Fibroblast of skin of left quadriceps (primary cell): ENCODE data around the gene CUL9.

Experiments used
- DNase-seq, 2 experiments: peaks; one replicate each; pipeline ENCODE4 v3.0.0-alpha.2; 2013; ENCODE audit warnings: low read depth in 2 of 2

The CUL9 gene

GRCh38 chr6:43200541-43200940 lies 18.5 kb downstream of the CUL9 start:
- DNase-seq, result no peak

- no peak for DNase-seq
Observed at GRCh38 chr6:43202451-43202850, 20.5 kb downstream of the CUL9 start.

DNA sequence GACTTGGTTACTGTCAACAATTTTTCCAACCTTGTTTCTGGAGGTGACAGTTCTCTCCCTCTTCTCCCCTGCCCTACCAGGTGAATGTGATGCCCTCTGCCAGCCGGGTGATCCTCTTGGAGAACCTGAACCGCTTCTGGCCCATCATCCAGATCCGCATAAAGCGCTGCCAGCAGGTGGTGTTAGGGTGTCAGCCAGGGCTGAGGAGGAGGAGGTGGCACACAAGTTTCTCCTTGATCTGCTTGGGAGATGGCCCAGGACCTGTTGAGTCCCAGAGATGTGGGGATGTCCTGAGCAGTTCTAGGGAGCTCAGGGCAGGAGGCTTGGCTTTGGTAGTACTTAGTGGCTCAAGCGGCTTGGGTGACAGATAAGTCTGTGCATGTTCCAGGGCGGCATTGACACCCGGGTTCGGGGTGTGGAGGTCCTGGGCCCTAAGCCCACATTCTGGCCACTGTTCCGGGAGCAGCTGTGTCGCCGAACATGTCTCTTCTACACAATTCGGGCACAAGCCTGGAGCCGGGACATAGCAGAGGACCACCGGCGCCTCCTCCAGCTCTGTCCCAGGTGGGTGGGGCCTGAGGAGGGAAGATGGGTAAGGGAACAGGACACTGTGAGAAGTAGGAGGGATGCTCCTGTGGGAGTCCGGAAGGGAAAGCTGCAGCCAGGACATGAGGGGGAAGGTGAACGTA lies 21.2 kb downstream of the CUL9 start:
- no peak for DNase-seq

DNA sequence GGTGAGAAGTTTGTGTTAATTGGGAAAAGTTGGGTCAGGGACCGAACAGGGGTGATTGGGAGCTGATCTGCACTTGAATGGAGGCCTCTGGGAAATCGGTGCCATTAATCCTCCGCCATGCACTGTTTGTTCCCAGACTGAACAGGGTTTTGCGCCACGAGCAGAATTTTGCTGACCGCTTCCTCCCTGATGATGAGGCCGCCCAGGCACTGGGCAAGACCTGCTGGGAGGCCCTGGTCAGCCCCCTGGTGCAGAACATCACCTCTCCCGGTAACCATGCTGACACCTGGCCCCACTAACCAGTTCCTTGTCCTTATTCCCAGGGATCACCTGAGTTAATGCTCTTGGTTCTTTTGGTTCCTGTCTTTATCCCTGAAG lies 21.7 kb downstream of the CUL9 start:
- DNase-seq, result no peak

DNA sequence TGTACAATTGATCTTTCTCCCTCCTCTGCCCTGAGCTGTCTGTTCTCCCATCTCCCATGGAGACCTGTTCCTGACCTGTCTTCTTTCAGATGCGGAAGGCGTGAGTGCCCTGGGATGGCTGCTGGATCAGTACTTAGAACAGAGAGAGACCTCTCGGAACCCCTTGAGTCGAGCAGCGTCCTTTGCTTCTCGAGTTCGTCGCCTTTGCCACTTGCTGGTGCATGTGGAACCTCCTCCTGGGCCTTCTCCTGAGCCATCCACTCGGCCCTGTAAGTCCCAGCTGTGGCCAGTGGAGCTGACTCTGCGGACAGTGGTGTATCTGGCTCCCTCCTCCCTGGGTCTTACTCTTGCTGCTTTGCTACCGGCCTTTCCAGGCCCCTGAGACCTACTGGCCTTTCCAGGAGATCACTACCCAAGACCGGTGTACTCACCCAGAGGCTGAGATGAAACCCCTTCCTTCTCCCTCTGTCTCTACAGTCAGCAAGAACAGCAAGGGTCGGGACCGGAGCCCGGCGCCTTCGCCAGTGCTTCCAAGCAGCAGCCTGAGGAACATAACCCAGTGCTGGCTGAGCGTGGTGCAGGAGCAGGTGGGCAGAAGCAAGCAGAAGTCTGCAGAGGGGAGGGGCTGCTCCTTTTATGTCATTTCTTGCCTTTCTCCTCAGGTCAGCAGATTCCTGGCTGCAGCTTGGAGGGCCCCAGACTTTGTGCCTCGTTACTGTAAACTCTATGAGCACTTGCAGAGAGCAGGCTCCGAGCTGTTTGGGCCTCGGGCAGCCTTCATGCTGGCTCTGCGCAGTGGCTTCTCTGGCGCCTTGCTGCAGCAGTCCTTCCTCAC lies 22.5 kb downstream of the CUL9 start:
- no peak for DNase-seq

GRCh38 chr6:43205849-43206248 lies 23.9 kb downstream of the CUL9 start:
- no peak for DNase-seq

- no peak for DNase-seq
Observed at GRCh38 chr6:43207286-43207685, 25.3 kb downstream of the CUL9 start.

DNA sequence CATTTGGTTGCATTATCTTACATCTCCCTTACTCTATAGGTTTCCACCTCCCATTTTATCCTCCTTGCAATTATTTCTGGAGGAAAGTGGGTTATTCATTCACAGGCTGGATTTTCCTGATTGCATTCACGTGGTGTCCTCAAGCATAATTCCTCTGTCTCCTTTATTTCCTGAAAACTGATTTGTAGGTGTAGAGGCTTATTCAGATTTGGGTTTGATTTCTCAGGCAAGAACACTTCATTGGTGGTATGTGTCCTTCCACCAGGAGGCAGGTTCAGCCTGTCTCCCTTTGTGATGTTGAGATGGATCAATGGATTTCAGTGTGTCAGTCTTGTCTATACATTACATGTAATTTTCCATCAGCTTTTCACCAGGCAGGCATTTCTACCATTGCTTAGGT lies 30.0 kb downstream of the CUL9 start:
- no peak for DNase-seq

GRCh38 chr6:43213431-43213830 lies 31.4 kb downstream of the CUL9 start:
- DNase-seq, result no peak

DNA sequence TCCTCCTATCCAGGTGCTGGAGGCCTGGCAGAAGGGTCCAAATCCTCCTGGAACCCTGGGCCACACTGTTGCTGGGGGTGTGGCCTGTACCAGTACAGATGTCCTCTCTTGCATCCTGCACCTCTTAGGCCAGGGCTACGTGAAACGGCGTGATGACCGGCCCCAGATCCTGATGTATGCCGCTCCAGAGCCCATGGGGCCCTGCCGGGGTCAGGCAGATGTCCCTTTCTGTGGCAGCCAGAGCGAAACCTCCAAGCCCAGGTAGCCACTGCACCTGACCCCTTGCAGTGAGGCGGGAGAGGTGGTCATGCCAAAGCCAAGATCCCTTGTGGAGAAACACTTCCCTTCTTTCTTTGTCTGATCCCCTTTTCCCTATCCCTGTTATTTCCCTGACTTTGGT lies 33.1 kb downstream of the CUL9 start:
- no peak for DNase-seq

GRCh38 chr6:43216200-43216599 lies 34.2 kb downstream of the CUL9 start:
- no peak for DNase-seq

GRCh38 chr6:43217351-43217750 lies 35.4 kb downstream of the CUL9 start:
- DNase-seq, result no peak

DNA sequence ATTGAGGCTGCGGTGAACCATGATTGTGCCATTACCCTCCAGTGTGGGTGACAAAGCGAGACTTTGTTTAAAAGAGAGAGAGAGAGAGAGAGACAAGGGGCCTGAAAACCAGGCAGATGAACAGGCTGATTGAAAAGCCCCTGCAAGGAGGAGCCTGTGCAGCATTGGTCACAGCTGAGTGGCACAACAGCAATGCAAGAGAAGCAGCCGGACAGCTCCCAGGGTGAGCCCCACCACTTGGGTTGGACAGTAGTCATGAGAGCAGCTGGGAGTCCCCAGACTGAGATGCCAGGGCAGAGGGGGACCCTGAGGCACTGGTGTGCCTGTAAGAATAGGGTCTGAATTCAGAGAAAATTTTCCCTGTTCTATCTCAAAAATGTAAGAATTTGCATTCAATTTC lies 37.1 kb downstream of the CUL9 start:
- no peak for DNase-seq

DNA sequence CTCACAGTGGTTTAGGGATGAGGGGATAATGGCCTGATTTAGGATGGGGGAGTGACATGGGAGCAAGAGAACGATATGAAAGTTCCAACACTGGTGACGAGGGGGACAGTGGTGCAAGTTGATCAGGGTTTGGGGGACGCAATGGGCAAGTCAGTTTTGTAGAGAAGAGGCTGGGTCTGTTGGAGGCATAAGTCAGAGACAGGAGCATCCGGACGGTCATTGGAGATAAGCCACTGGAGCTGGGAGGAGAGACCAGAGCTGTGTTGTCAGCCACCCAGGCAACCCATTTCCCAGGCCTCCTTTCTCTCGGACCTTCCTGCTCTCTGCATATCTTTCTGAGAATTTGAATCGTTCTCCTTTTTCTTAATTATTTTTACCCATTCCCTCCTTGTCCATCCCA lies 37.8 kb downstream of the CUL9 start:
- no peak for DNase-seq

DNA sequence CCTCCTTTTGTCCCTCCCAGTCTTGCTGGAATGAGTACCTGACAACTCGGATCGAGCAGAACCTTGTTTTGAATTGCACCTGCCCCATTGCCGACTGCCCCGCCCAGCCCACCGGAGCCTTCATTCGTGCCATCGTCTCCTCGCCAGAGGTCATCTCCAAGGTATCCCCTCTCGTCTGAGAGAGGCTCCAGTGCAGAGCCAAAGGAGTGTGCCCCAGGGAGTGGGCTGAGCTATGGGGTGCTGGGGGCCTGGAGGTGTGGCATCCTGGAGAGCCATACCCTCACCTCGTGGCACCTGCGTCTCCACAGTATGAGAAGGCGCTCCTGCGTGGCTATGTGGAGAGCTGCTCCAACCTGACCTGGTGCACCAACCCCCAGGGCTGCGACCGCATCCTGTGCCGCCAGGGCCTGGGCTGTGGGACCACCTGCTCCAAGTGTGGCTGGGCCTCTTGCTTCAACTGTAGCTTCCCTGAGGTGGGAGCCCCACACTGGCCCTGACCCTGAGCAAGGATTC lies 38.5 kb downstream of the CUL9 start:
- DNase-seq, result no peak

GRCh38 chr6:43221046-43221972 lies 39.3 kb downstream of the CUL9 start:
- DNase-seq, result no peak

DNA sequence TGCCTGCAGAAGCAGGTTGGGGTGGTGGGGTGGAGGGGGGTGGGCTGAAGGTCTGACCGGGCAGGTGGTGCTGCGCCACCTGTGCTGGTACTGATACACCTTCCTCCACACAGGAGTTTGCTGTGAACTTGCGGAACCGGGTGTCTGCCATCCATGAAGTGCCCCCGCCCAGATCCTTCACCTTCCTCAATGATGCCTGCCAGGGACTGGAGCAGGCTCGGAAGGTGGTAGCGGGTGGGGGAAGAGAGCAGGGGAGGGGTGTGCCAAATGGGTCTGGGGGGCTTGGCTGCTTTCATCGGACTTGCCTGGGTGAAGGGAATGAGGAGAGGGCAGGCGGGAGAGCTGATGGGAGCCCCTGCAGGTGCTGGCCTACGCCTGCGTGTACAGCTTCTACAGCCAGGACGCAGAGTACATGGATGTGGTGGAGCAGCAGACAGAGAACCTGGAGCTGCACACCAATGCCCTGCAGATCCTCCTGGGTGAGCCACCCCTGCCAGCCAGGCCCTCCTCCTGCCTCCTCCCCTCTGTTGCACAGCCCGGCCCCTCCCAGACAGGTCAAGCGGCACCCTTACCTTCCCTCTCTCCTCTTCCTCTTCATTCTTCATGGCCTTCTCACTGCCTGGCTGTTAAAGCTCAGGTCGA lies 40.5 kb downstream of the CUL9 start:
- no peak for DNase-seq

GRCh38 chr6:43223175-43223574 lies 41.2 kb downstream of the CUL9 start:
- no peak for DNase-seq

DNA sequence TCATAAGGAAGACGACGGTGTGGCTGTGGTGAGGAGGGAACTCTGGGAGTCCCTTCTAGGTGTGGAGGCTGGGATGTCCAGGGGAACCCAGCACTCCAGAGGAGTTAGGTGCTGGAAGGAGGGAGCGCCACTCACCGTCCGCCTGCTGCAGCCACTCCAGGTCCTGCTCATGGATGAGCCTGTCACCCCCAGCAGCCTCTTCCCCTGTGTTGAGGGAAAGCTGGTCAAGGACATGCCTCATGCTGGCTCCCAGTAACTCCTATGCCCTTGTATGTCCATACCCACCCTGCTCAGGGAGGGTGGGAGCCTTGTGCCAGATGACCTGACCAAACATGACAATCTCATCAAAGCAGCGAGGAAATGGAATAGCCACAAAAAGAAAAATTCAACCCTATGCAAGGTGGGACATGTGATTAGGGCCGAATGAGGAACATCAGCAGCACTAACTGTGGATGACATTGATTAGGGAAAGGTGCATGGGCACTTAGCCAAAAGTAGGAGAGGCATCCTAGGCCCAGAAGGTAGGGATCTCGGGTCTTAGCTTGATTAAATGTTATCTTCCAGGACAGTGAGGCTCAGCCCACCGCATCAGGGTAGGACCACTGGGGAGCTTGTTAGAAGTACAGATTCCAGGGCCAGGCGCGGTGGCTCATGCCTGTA lies 44.3 kb downstream of the CUL9 start:
- no peak for DNase-seq

DNA sequence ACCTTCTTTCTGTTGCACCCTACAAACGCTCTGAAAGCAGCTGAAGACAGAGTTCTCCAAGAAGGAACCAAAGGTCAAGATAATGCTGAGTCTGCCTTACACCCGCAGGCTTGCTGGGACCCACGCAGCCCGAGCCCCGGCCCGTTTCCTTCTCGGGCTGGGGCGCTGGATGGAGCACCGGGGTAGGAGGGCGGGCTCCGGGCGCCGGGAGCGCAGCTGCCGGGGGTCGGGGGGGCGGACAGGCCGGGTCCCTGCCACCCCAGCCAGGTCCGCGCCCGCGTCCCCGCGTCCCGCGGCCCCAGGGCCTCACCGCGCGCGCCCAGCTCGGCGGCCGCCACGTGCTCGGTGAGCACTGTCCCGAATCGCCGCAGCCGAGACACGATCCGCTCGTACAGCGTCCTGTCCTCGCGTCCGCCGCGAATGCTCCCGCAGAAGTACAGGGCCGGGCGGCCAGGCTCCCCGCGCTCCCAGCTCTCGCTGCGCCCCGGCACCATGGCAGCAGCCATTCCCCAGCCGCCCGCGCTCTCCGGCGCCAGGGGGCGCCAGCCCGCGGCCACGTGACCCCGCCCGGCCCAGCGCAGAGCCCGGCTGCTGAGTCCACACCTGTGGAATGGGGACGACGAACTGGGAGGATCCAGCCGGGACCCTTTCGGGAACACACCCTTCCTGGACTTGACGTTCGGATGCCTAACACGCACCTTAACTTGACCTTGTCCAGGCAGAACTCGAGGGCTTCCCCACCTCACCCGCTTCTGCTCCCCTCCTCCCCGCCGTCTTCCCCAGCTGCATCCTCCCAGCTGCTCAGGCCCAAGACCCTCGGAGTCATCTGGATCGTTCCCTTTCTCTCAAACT lies 47.2 kb downstream of the CUL9 start, which contains the start of gene DNPH1:
DNPH1 (minus strand) TSS at position 531 of the 852 bp plus-strand sequence; CDS start at position 506, 25 bp downstream.
- DNase-seq, result peak; percentile 26 to 27
